IMR-90 (cell line): ENCODE data around the gene MTOR.

Source experiments
- CTCF ChIP-seq: conservative IDR thresholded peaks from 2 replicates; pipeline ENCODE4 v1.5.1; 2012; ENCODE audit warnings: mild to moderate bottlenecking, low read depth, low read length, improper control_type of control experiment
- FOS ChIP-seq: fragments of 150-350 bp; IDR thresholded peaks from 2 replicates; pipeline ENCODE4 v1.6.1; 2016; ENCODE audit warnings: low read depth, low read length
- MAFK ChIP-seq: IDR thresholded peaks from 2 replicates; pipeline ENCODE4 v1.6.1; 2012; ENCODE audit warnings: low read depth, low read length, improper control_type of control experiment
- POLR2A ChIP-seq: IDR thresholded peaks from 2 replicates; pipeline ENCODE4 v1.6.1; 2012; ENCODE audit warnings: mild to moderate bottlenecking, low read depth, low read length

GRCh38 chr1:11098931-11099309 is 163.4 kb downstream of the MTOR start:
- no peak for TF ChIP-seq POLR2A
- TF ChIP-seq CTCF = no peak
- no peak for TF ChIP-seq MAFK
- TF ChIP-seq FOS = no peak
